Inferior parietal cortex (tissue), 1 donor: ENCODE data around the gene IL23R.
"Not testable (repeated sequence)": the region's sequence is repeated elsewhere in the genome, so short reads cannot be mapped to it uniquely, and the experiment has no call there.

Source experiments
- DNase-seq: peaks from one replicate; pipeline ENCODE4 v3.0.0-alpha.2; 2016; ENCODE audit errors: extremely low spot score

Gene IL23R

DNA sequence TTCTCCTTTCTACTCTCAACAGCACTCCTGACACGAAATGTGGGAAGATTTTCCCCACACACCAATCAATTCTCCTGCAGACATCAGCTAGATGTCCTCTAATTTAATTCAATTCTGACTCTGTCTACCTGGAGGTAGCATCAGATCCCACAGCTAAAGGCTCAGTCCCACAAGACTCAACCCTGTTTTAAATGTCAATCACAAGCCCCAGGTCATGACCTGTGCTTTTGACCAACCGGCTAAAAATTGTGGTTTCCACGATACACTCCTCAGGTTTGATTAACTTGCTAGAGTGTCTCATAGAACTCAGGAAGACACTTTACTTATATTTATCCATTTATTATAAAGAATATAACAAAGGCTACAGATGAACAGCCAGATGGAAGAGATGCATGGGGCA lies 27.4 kb downstream of the IL23R start:
- DNase-seq = no peak

DNA sequence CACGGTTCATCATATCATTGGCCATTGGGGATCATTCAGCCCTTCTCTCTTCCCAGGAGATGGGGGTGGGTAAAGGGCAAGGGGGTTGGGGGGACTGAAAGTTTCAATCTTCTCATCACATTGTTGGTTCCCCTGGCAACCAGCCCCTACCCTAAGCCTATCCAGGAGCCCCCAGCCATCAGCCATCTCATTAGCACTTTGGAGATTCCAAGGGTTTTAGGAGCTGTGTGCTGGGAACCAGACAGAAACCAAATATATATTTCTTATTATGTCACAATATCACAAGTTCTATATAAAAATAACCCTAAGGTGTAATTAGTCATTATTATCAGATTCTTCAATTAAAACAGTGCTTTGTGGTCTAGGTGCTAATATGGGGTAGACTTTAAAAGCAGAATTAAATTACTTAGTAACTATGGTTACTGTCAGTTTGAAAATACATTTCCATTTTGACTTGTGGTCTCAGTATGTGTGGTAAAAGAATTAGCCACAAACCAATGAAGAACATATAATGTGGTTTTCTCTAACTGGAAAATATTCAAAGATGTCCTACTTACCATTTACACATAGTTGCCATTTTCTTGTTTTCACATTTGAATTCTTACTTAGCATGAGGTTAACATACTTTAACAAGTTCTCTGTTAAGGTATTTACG lies 28.1 kb downstream of the IL23R start:
- no peak for DNase-seq

DNA sequence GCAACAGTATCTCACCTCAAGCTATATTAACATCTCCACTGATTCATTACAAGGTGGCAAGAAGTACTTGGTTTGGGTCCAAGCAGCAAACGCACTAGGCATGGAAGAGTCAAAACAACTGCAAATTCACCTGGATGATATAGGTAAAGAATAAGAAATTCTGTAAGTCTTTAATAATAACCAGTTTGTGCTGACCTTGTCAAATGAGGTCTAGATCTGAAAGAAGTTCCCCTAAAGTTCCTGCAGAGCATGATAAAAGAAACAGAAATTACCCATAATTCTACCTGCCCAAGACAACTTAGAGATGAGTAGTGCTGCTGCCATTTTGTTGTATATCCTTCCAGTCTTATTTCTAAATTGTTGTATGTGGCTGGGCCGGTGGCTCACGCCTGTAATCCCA lies 34.5 kb downstream of the IL23R start:
- DNase-seq = no peak

DNA sequence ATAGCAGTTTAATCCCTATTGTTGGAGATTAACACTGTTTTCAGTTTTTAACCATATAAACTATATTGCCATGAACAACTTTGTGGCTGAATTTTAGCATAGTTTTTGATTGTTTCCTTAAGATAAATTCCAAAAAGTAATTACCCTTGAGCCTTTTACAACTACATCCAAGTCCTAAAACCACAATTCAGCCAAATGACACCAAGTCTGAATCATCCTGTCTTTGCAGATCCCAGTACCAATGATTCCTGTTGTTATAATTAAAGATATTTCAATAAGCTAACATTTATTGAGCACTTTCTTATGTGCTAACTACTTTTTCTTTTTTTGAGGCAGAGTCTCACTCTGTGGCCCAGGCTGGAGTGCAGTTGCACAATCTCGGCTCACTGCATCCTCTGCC lies 35.6 kb downstream of the IL23R start:
- DNase-seq = no peak

DNA sequence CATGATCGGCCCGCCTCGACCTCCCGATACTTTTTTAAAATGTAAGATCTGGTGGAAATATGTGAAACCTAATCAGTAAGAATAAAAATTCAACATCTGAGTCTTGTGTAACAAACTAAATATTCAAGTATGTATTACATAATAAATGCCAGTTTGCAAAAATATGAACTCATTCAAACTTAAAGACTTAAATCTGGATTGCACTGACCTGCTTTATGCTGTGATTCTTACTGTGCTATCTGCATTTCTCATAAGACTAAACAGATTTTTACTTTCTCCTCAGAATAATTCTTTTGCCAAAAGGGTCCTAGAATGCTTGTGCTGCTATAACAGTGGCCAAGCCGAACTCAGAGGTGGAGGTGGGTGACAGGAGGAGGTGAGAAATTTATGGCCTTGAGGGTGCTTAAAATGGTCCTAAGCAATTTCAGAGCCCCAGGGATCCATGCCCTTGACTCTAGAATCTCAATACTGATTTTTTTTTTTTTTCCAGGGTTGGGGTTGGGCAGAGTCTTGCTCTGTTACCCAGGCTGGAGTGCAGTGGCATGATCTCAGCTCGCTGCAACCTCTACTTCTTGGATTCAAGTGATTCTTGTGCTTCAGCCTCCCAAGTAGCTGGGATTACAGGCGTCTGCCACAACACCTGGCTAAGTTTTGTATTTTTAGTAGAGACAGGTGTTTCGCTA lies 38.2 kb downstream of the IL23R start:
- DNase-seq = no peak

DNA sequence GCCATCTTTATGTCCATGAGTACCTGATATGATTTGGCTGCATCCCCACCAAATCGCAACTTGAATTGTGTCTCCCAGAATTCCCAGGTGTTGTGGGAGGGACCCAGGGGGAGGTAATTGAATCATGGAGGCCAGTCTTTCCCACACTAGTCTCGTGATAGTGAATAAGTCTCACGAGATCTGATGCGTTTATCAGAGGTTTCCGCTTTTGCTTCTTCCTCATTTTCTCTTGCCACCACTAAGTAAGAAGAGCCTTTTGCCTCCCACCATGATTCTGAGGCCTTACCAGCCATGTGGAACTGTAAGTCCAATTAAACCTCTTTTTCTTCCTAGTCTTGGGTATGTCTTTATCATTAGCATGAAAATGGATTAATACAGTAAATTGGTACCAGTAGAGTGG lies 41.1 kb downstream of the IL23R start:
- not testable (repeated sequence) for DNase-seq

DNA sequence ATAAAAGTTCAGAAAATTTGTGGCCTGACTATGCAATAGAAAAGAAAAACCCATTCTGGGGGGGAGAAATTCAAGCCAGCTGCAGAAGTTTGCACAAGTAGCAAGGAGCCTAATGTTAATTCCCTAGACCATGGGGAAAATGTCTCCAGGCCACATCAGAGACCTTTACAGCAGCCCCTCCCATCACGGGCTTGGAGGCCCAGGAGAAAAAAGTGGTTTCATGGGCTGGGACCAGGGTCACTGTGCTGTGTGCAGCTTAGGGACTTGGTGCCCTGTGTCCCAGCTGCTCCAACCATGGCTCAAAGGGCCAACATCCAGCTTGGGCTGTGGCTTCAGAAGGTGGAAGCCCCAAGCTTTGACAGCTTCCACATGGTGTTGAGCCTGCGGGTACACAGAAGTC lies 42.0 kb downstream of the IL23R start:
- DNase-seq = no peak

DNA sequence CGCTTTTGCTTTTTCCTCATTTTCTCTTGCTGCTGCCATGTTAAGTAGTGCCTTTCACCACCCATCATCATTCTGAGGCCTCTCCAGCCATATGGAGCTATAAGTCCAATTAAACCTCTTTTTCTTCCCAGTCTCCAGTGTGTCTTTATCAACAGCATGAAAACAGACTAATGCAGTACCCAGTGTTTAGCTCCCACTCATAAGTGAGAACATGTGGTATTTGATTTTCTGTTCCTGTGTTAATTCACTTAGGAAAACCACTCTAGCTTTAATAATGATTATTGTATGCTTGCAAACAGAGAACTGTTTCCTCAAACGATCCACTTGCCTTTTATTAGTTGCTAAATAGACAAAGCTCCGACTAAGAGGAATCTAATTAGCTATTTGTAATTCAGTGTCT lies 43.3 kb downstream of the IL23R start:
- DNase-seq = no peak

DNA sequence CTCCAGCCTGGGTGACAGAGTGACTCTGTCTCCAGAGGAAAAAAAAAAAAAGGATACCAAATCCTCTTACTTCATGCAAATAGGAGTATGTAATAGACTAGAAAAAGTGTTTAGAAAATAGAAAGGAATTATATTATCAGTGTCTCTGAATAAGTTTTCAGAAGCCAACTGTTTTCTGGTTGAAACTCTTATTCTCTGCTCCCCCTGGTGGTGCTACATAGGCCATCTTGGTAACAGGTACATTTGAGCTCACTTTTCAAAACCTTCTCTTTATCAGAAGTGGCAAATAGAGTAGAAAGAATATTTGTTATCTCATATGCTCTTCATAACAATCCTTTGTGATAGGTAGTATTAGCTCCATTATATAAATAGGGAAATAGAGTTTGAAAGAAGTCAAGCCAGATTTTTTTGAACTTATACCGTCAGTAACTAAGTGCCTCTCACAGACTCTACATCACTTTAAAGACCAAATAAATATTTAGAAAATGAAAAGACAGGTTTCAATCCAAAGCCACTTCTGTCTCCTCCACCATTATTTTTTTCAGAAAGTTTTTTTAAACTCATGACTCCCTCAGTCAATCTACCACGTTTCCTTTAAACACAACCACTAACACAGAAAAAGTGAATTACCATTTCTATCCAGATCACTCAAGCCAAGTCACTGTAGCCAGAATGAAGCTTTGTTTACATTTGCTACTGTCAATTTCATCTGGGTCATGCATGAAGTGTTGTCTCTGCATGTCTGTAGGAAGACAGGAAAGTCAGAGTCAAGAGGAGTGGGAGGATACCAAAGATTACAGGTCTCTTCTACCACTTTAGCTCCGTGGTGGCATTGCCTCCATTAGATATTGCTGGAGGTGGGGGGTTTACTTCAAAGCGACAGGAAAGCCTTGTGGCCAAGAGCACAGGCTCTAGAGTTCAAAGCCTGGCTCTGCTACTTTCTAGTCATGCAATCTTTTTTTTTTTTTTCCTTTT lies 45.6 kb downstream of the IL23R start:
- peak; percentile 53 for DNase-seq

DNA sequence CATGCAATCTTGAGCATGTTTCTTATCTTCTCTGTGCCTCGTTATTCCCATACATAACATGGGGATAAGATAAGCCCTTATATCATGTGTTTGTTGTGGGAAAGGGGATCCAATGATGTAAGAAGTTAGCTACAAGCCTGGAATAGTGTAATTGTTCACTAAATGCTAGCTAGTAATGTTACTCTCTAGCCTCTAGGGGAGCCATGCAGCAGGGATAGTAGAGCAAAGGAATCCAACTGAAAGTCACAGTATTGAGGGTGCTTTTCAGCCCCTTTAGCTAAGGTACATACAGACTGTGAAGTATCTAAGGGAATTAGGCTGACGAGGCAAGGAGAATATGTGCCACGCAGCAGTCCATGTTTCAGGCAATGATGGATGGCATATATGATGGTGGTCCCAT lies 46.9 kb downstream of the IL23R start:
- DNase-seq = no peak

DNA sequence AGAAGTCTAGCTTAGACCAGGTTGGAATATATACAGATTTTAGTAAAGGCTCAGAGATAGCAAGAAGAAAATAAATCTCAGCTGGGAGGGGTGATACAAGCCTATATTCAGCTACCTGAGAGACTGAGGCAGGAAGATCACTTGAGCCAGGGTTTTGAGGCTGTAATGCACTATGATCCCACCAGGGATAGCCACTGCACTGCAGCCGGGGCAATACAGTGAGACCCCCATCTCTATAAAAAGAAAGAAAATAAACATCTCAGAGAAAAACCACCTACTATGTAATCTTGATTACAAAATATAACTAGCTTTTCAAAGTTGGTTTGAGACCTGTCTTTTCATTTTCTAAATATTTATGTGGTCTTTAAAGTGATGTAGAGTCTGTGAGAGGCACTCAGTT lies 47.7 kb downstream of the IL23R start:
- no peak for DNase-seq

DNA sequence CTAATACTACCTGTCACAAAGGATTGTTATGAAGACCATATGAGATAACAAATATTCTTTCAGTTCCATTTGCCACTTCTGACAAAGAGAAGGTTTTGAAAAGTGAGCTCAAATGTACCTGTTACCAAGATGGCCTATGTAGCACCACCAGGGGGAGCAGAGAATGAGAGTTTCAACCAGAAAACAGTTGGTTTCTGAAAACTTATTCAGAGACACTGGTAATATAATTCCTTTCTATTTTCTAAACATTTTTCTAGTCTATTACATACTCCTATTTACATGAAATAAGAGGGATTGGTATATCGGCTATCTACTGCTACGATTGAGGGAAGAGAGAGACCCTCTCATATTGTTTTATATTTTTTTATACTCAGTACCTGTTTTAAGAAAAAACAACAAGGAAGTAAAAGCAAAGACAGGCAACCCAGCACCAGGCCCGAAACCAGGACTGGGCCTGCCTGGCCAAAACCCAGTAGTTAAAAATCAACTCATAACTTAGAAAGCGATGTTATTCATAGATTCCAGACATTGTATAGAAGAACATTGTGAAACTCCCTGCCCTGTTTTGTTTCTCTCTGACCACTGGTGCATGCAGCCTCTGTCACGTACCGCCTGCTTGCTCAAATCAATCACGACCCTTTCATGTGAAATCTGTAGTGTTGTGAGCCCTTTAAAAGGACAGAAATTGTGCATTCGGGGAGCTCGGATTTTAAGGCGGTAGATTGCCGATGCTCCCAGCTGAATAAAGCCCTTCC lies 48.3 kb downstream of the IL23R start:
- DNase-seq = peak; percentile 26

DNA sequence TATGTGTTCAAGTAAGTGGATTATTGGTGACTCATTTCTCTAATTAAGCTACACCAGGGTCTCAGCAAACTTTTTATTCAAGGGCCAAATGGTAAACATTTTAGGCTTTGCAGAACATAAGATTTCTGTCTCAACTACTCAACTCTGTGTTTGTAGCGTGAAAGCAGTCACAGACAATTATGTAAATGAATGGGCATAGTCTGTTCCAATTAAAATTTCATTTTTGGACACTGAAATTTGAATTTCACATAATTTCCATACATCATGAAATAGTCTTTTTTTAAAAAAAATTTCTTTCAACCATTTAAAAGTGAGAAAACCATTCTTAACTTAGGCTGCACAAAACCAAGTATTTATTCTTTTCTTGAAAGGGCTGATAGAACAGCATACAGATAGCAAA lies 50.1 kb downstream of the IL23R start:
- DNase-seq = no peak

DNA sequence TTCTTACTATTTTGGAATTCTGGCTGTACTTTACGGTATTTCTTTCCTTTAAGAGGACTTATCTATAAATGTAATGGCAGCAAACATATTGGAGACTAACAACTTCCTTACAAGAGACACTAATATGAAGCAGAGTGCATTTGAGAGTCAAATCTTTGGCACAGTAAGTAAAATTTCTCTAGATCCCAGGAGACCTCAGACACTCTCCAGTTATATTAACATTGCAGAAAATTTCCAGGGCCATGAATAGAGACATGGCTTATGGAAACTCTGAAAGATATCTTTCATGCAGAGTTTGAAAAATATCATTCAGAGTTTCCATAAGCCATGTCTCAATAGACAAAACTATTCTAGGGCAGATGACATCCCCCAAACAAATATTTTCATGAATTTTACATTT lies 51.2 kb downstream of the IL23R start:
- no peak for DNase-seq

DNA sequence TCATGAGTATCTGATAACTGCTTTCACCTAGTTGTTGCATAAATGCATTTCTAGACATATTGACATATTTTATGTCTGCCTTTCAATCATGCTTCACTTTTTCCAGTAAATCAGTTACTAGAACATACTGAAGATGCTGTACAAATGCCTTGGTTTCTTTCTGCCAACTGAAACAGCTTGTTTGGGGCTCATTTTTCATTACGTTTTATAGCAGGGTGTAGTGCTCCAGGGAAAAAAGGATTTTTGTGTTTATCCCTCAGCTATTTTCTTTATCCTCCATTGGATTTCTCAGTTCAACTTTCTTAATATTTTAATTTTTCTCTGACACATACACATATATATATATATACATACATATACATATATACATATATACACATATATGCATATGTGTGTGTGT lies 51.7 kb downstream of the IL23R start:
- DNase-seq = no peak

DNA sequence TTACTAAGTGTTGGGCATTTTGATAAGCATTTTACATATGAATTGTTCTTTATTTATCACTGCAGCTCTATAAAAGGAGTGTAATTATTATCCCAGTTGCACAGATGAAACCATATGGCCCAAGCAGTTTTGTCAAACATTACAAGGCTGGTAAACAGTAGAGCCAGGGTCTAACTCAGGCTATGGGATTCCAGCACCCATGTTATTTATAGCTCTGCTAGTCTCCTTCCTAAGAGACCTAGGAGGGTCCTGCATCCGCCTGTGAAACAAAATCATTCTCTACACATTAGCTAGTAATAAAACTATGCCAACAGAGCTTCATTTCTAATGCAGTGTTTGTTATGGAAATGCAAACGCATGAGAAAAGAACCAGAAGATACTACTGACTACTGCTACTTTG lies 58.6 kb downstream of the IL23R start:
- DNase-seq = no peak

DNA sequence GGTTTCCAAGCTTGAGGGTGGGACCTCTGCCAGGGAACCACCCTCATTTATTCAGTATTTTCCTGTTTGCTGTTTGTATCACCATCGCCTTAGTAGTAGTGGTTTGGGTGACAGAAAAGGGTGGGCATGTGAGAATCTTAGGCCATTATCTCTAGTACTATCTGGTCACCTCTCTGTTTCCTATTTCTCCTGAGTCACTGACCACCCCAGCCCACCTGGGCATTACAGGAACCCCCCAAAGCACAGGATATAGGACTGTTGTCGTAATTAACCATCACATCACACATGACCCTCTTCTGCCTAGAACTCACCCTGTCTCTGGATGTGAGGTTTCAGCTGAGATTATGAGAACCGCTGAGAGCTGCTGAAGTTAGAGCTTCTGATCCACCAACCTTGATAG lies 60.4 kb downstream of the IL23R start:
- no peak for DNase-seq

DNA sequence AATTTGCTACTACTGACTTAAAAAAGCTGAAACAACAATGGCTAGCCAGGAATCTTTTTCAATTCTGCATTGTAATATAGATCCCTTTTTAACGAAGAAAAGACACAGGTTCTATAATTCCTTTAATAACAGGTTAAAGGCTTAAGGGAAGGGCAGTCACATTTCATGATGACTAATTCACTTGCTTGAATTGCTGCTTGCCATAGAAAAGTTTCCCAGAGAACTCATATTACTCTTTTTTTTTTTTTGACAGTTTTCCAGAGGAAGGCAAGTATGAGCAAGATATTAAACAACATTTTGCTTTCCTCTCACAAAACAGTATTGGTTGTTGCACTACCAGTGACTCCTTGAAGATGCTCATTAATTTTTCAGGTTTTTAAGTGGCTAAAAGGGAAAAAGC lies 60.9 kb downstream of the IL23R start:
- DNase-seq = no peak

DNA sequence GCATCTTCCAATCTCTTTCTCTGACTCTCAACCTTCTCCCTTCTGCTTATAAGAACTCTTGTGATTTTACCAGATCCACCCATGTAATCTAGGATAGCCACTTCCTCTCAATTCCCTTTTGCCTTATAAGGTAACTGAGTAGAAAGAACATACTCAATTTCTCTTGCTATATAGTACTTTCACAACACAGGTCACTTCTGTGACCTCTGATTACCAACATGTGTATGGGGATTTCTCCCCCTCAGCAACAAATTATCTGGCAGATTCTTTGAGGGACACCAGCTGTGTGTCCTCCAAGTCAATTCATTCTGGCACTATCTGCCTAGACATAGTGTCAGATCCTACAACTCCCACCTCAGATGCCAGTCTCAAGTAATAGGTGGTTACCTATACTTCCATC lies 62.5 kb downstream of the IL23R start:
- no peak for DNase-seq

DNA sequence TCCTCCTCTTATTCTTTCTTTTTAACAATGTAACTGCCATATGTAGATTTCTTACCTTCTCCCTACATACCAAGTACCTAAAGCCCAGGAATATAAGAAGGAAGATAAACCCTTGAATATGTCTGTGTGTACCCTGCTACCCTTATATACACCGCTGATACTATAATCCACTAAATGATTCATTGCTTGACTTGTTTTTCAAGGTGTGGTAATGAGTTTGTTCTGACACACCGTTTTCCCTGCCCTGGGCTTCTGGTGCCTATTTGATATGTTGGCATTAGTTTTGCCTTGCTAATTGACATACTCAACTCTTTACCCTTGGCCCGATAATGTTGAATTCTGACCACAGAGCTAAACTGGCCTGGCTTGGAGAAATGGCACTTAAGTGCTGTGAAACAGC lies 64.3 kb downstream of the IL23R start:
- DNase-seq = no peak

DNA sequence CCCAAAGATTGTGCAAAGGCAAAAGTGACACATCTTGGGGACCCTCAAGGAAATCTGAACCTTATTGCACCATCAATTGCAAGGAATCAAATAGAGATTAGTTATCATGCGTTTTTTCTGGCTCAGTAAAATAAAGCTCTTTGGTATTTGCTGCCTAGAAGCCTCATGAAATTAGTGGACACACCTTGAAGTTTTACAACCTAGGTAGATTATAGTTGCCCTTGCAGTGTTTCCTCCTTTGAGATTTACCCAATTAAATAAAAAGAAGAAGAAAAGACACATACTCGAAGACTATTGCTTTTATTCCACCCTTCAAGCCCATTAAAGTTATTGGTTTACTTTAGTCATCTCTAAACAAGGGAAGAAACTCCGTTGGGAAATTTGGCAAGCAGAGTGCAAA lies 70.0 kb downstream of the IL23R start:
- no peak for DNase-seq

DNA sequence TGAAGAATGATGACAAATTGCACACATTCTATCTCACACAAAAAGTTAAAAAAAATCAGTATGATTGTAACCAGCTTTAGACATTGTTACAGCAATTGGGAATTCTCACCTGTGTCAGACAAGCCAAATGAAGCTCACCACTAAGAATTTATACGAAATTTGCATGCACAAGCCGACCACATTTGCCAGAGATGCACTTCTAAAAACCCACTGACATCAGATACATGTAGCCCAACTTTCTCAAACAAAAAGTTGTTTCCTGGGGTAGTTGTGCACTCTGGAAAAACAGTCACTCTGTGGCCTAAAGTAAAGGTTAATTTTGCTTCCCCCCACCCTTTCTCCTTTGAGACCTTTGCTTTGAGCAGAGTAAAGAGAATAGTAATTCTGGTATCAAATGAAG lies 73.5 kb downstream of the IL23R start:
- no peak for DNase-seq
